WTC11 (cell line): ENCODE data around the gene CTCF. TPM values are rescaled to one million over a fixed set of nuclear protein-coding genes. Genes with fewer than 3 reads are reported as not detected.

Experiments used
- ATAC-seq: fragments of 200-7000 bp; cut with Tn5 transposase; 2 replicates; pipeline ENCODE4 v1.10.0; 2021; ENCODE audit warnings: mild to moderate bottlenecking, moderate library complexity
- CTCF ChIA-PET: fragments of 300-600 bp; sonication (Branson Sonifier 250); formaldehyde crosslinking; loops from one replicate; lab custom pipeline; 2021; ENCODE audit warnings: antibody characterized with exemption; lab: Charles Lee
- POLR2A ChIA-PET: fragments of 350-600 bp; sonication (Branson Sonifier 250); formaldehyde crosslinking; loops from one replicate; lab custom pipeline; 2021; ENCODE audit warnings: antibody characterized with exemption; lab: Charles Lee
- DNase-seq: peaks from one replicate; pipeline ENCODE4 v3.0.0; 2021; ENCODE audit warnings: low spot score
- H3K27ac Mint-ChIP-seq: 2 replicates; pipeline ENCODE4 v1.8.0; 2021; ENCODE audit warnings: mixed read lengths
- H3K27me3 Mint-ChIP-seq: 2 replicates; pipeline ENCODE4 v1.8.0; 2021; ENCODE audit warnings: low read depth, mild to moderate bottlenecking, moderate library complexity, mixed read lengths
- H3K36me3 Mint-ChIP-seq: 2 replicates; pipeline ENCODE4 v1.8.0; 2021; ENCODE audit warnings: mixed read lengths
- H3K4me1 Mint-ChIP-seq: 2 replicates; pipeline ENCODE4 v1.8.0; 2022; ENCODE audit warnings: mixed read lengths
- H3K4me3 Mint-ChIP-seq: 2 replicates; pipeline ENCODE4 v1.8.0; 2021; ENCODE audit warnings: mild to moderate bottlenecking, moderate library complexity, mixed read lengths
- H3K9me3 Mint-ChIP-seq: 2 replicates; pipeline ENCODE4 v1.8.0; 2021; ENCODE audit warnings: mixed read lengths
- ARID4B ChIP-seq: sonication (generic); formaldehyde crosslinking; IDR thresholded peaks from 2 replicates; pipeline ENCODE4 v1.8.0; 2023; ENCODE audit warnings: missing genetic modification reagents, mild to moderate bottlenecking, borderline replicate concordance
- CBFB ChIP-seq: sonication (generic); formaldehyde crosslinking; IDR thresholded peaks from 2 replicates; pipeline ENCODE4 v1.8.1; 2022; ENCODE audit warnings: mild to moderate bottlenecking, low read depth, missing genetic modification reagents
- FOXK1 ChIP-seq: sonication (generic); formaldehyde crosslinking; IDR thresholded peaks from 2 replicates; pipeline ENCODE4 v1.8.0; 2022; ENCODE audit warnings: mild to moderate bottlenecking, moderate library complexity, missing genetic modification reagents
- FOXP4 ChIP-seq: sonication (generic); formaldehyde crosslinking; IDR thresholded peaks from 2 replicates; pipeline ENCODE4 v1.8.0; 2022; ENCODE audit warnings: mild to moderate bottlenecking, missing genetic modification reagents
- GRHL2 ChIP-seq: fragments of 250-450 bp; sonication (Bioruptor Pico); IDR thresholded peaks from 2 replicates; pipeline ENCODE4 v1.8.0; 2022; ENCODE audit warnings: mild to moderate bottlenecking, moderate library complexity; ENCODE audit not compliant: insufficient replicate concordance, severe bottlenecking
- HMGA2 ChIP-seq: fragments of 250-450 bp; sonication (Bioruptor Pico); IDR thresholded peaks from 2 replicates; pipeline ENCODE4 v1.4.0; 2021; ENCODE audit warnings: mild to moderate bottlenecking, moderate library complexity
- IRF1 ChIP-seq: sonication (generic); formaldehyde crosslinking; IDR thresholded peaks from 2 replicates; pipeline ENCODE4 v1.8.0; 2023; ENCODE audit warnings: missing genetic modification reagents
- KAT7 ChIP-seq: sonication (generic); formaldehyde crosslinking; IDR thresholded peaks from 2 replicates; pipeline ENCODE4 v1.8.1; 2023; ENCODE audit warnings: missing genetic modification reagents, mild to moderate bottlenecking, borderline replicate concordance
- MXD4 ChIP-seq: fragments of 250-450 bp; sonication (Bioruptor Pico); IDR thresholded peaks from 2 replicates; pipeline ENCODE4 v1.8.0; 2021; ENCODE audit warnings: mild to moderate bottlenecking, moderate library complexity, borderline replicate concordance
- NR1H2 ChIP-seq: sonication (generic); formaldehyde crosslinking; IDR thresholded peaks from 2 replicates; pipeline ENCODE4 v1.9.0; 2021; ENCODE audit warnings: mild to moderate bottlenecking, moderate library complexity, missing genetic modification reagents
- PRRX2 ChIP-seq: fragments of 250-450 bp; sonication (Bioruptor Pico); IDR thresholded peaks from 2 replicates; pipeline ENCODE4 v1.8.0; 2021; ENCODE audit warnings: mild to moderate bottlenecking
- RELA ChIP-seq: sonication (generic); formaldehyde crosslinking; IDR thresholded peaks from 2 replicates; pipeline ENCODE4 v1.8.1; 2022; ENCODE audit warnings: missing genetic modification reagents, mild to moderate bottlenecking, borderline replicate concordance
- SP1 ChIP-seq: sonication (generic); formaldehyde crosslinking; conservative IDR thresholded peaks from 2 replicates; pipeline ENCODE4 v1.8.1; 2022; ENCODE audit warnings: missing genetic modification reagents
- USF1 ChIP-seq: sonication (generic); formaldehyde crosslinking; IDR thresholded peaks from 2 replicates; pipeline ENCODE4 v1.8.0; 2022; ENCODE audit warnings: mild to moderate bottlenecking, missing genetic modification reagents
- ZNF121 ChIP-seq: sonication (generic); formaldehyde crosslinking; IDR thresholded peaks from 2 replicates; pipeline ENCODE4 v1.8.0; 2023; ENCODE audit warnings: missing genetic modification reagents
- ZNF219 ChIP-seq: sonication (generic); formaldehyde crosslinking; IDR thresholded peaks from 2 replicates; pipeline ENCODE4 v1.8.0; 2023; ENCODE audit warnings: missing genetic modification reagents, mild to moderate bottlenecking, borderline replicate concordance
- ZNF416 ChIP-seq: fragments of 250-450 bp; sonication (Bioruptor Pico); IDR thresholded peaks from 2 replicates; pipeline ENCODE4 v1.9.0; 2021; ENCODE audit warnings: mild to moderate bottlenecking, inconsistent platforms
- ZNF423 ChIP-seq: fragments of 250-450 bp; sonication (Bioruptor Pico); IDR thresholded peaks from 2 replicates; pipeline ENCODE4 v2.1.2; 2022; ENCODE audit warnings: mild to moderate bottlenecking, moderate library complexity
- ZNF671 ChIP-seq: fragments of 250-450 bp; sonication (Bioruptor Pico); IDR thresholded peaks from 2 replicates; pipeline ENCODE4 v1.8.0; 2021; ENCODE audit warnings: mild to moderate bottlenecking
- total RNA-seq: library from RNA; stranded (reverse); gene quantifications from 3 replicates; pipeline ENCODE4 v1.2.3, GENCODE V29; 2021
- TF ChIP-seq, protein P1 (sequence below): sonication (generic); formaldehyde crosslinking; IDR thresholded peaks from 2 replicates; pipeline ENCODE4 v1.8.1; 2022; ENCODE audit warnings: low read depth, missing genetic modification reagents, borderline replicate concordance
- TF ChIP-seq, protein P2 (sequence below): sonication (generic); formaldehyde crosslinking; conservative IDR thresholded peaks from 2 replicates; pipeline ENCODE4 v1.8.1; 2023; ENCODE audit warnings: mild to moderate bottlenecking, low read depth, missing genetic modification reagents, moderate library complexity

The CTCF gene
- total RNA-seq, 1 experiment from 2014 or later = 55.4 TPM

DNA sequence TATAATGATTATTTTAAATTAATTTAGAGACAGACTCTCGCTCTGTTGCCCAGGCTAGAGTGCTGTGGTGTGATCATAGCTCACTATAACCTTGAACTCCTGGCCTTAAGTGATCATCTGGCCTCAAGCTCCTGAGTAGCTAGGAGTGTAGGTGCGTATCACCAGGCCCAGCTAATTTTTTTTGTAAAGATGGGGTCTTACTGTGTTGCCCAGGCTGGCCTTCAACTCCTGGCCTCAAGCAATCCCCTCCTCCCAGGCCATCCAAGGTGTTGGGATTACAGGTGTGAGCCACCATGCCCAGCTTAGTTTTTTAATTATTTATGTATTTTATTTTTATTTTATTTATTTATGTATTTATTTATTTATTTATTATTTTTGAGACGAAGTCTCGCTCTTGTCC lies 17.9 kb downstream of the CTCF start:
- Mint-ChIP-seq H3K36me3 (peaks cover 22% of the 10 kb centered on the region), H3K4me3 (no peak overlapping the region), H3K27me3 (no peaks in the 10 kb centered on the region), H3K27ac (no peak overlapping the region), H3K9me3 (peaks cover 3% of the 10 kb centered on the region; the same call in 1 of the 2 replicates), H3K4me1 (no peaks in the 10 kb centered on the region)
- CTCF ChIA-PET = interaction anchor here (0.7 kb wide), 1 partner anchor 59 kb away, joined by 4 read pairs; no protein-coding TSS in a partner anchor
- TF ChIP-seq KAT7 (CRISPR knock-in tag) (no peak), HMGA2 (CRISPR knock-in tag) (peak; percentile 87), ZNF121 (peak; percentile 37; the same call in 1 of the 2 replicates)
- POLR2A ChIA-PET = interaction anchor here (0.7 kb wide), 1 partner anchor 11 kb away, joined by 3 read pairs; no protein-coding TSS in a partner anchor
- ATAC-seq (no peak), DNase-seq (no peak)

DNA sequence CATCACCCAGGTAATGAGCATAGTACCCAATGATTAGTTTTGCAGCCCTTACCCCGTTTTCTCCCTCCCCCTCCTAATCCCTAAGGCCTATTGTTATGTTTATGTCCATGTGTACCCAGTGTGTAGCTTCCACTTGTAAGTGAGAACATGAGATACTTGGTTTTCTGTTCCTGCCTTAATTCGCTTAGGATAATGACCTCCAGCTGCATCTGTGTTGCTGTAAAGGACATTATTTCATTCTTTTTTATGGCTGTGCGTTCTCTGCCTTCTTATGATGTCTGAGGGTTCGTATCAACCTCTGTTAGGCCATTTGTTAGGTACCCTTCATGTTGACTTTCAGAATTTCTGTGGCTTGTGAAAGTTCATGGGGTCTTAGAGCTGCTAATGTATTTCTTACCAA lies 31.0 kb downstream of the CTCF start:
- Mint-ChIP-seq H3K27ac (peak overlapping the region; percentile 97), H3K4me3 (peak overlapping the region; percentile 57), H3K4me1 (peaks cover 51% of the 10 kb centered on the region), H3K36me3 (no peaks in the 10 kb centered on the region; the same call in 1 of the 2 replicates), H3K9me3 (no peaks in the 10 kb centered on the region), H3K27me3 (no peaks in the 10 kb centered on the region)
- ATAC-seq (0 out of 2 replicates have a peak, but pooled peaks have one; percentile 17), DNase-seq (no peak)
- CTCF ChIA-PET = interaction anchor here (1.1 to 2.7 kb wide), 4 partner anchors 21 to 79 kb away, joined by 3 to 11 read pairs (median 6); partner anchors contain the start of gene CTCF
- POLR2A ChIA-PET = interaction anchor here (0.6 kb wide), 1 partner anchor 64 kb away, joined by 3 read pairs; no protein-coding TSS in a partner anchor
- TF ChIP-seq ARID4B (no peak), ZNF423 (no peak), FOXK1 (CRISPR knock-in tag) (no peak), NR1H2 (CRISPR knock-in tag) (no peak), ZNF219 (CRISPR knock-in tag) (no peak), CBFB (CRISPR knock-in tag) (no peak), IRF1 (CRISPR knock-in tag) (no peak), RELA (CRISPR knock-in tag) (no peak), SP1 (no peak), PRRX2 (no peak), MXD4 (CRISPR knock-in tag) (no peak), FOXP4 (CRISPR knock-in tag) (no peak), GRHL2 (no peak), ZNF416 (CRISPR knock-in tag) (no peak), ZNF671 (CRISPR knock-in tag) (no peak), USF1 (CRISPR knock-in tag) (no peak)
- TF ChIP-seq, protein P1, sequence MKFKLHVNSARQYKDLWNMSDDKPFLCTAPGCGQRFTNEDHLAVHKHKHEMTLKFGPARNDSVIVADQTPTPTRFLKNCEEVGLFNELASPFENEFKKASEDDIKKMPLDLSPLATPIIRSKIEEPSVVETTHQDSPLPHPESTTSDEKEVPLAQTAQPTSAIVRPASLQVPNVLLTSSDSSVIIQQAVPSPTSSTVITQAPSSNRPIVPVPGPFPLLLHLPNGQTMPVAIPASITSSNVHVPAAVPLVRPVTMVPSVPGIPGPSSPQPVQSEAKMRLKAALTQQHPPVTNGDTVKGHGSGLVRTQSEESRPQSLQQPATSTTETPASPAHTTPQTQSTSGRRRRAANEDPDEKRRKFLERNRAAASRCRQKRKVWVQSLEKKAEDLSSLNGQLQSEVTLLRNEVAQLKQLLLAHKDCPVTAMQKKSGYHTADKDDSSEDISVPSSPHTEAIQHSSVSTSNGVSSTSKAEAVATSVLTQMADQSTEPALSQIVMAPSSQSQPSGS (CRISPR knock-in tag) = no peak
- TF ChIP-seq, protein P2, sequence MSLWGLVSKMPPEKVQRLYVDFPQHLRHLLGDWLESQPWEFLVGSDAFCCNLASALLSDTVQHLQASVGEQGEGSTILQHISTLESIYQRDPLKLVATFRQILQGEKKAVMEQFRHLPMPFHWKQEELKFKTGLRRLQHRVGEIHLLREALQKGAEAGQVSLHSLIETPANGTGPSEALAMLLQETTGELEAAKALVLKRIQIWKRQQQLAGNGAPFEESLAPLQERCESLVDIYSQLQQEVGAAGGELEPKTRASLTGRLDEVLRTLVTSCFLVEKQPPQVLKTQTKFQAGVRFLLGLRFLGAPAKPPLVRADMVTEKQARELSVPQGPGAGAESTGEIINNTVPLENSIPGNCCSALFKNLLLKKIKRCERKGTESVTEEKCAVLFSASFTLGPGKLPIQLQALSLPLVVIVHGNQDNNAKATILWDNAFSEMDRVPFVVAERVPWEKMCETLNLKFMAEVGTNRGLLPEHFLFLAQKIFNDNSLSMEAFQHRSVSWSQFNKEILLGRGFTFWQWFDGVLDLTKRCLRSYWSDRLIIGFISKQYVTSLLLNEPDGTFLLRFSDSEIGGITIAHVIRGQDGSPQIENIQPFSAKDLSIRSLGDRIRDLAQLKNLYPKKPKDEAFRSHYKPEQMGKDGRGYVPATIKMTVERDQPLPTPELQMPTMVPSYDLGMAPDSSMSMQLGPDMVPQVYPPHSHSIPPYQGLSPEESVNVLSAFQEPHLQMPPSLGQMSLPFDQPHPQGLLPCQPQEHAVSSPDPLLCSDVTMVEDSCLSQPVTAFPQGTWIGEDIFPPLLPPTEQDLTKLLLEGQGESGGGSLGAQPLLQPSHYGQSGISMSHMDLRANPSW (CRISPR knock-in tag) = no peak
